A673 (cell line): ENCODE results near the gene TAF4. TPM values are rescaled to one million over a fixed set of nuclear protein-coding genes. Genes with fewer than 3 reads are reported as not detected.
"Not testable (repeated sequence)": the region's sequence is repeated elsewhere in the genome, so short reads cannot be mapped to it uniquely, and the experiment has no call there.

Experiments
- BruUV-seq: library from RNA; stranded (reverse); fragments of 400-500 nt; replicated peaks from 2 replicates; lab custom pipeline; 2021; lab: Mats Ljungman, UMichigan
- CTCF ChIA-PET: fragments of 300-600 bp; sonication (Branson Sonifier 250); formaldehyde crosslinking; loops from one replicate; lab custom pipeline; 2022; ENCODE audit warnings: antibody characterized with exemption; lab: Charles Lee
- POLR2A ChIA-PET: fragments of 300-600 bp; sonication (Branson Sonifier 250); formaldehyde crosslinking; loops from one replicate; lab custom pipeline; 2022; ENCODE audit warnings: antibody characterized with exemption; ENCODE audit not compliant: low non-redundant PET; lab: Charles Lee
- DNase-seq: peaks from one replicate; pipeline ENCODE4 v3.0.0-alpha.2; 2015; ENCODE audit warnings: low spot score
- H3K27ac ChIP-seq: fragments of 200-600 bp; sonication (generic); 2 replicates; pipeline ENCODE4 v1.5.1; 2016; ENCODE audit warnings: mixed run types, low read depth, mild to moderate bottlenecking, mixed read lengths, antibody characterized with exemption, low read length; ENCODE audit not compliant: poor library complexity, severe bottlenecking
- H3K27me3 ChIP-seq: fragments of 200-600 bp; sonication (generic); replicated peaks from 2 replicates; pipeline ENCODE4 v1.6.1; 2017; ENCODE audit warnings: mixed run types, low read depth, mild to moderate bottlenecking, mixed read lengths, antibody characterized with exemption, low read length; ENCODE audit not compliant: insufficient read depth, poor library complexity
- H3K36me3 ChIP-seq: fragments of 200-600 bp; sonication (generic); 2 replicates; pipeline ENCODE4 v1.6.1; 2016; ENCODE audit warnings: mixed run types, mild to moderate bottlenecking, mixed read lengths, antibody characterized with exemption, low read length; ENCODE audit not compliant: insufficient read depth, poor library complexity, severe bottlenecking
- H3K4me1 ChIP-seq: fragments of 200-600 bp; sonication (generic); 2 replicates; pipeline ENCODE4 v1.6.1; 2017; ENCODE audit warnings: mixed run types, mild to moderate bottlenecking, mixed read lengths, antibody characterized with exemption, low read length; ENCODE audit not compliant: insufficient read depth, poor library complexity, severe bottlenecking
- H3K4me3 ChIP-seq: fragments of 200-600 bp; sonication (generic); 2 replicates; pipeline ENCODE4 v1.5.1; 2016; ENCODE audit warnings: low read depth, mixed run types, mild to moderate bottlenecking, mixed read lengths, low read length; ENCODE audit not compliant: poor library complexity, severe bottlenecking
- H3K9me3 ChIP-seq: fragments of 200-600 bp; sonication (generic); 2 replicates; pipeline ENCODE4 v1.6.1; 2016; ENCODE audit warnings: mixed run types, low read depth, mild to moderate bottlenecking, mixed read lengths, antibody characterized with exemption, low read length; ENCODE audit not compliant: poor library complexity, severe bottlenecking
- EZH2 ChIP-seq: fragments of 200-600 bp; sonication (generic); IDR thresholded peaks from 2 replicates; pipeline ENCODE4 v1.6.1; 2017; ENCODE audit warnings: borderline replicate concordance, low read depth, mild to moderate bottlenecking, mixed read lengths, antibody characterized with exemption, low read length; ENCODE audit not compliant: poor library complexity, severe bottlenecking
- intact Hi-C: fragments of 100-400 bp; cut with micrococcal nuclease; formaldehyde crosslinking; loops from one replicate; pipeline ENCODE4 v1.10.0; 2022; ENCODE audit not compliant: unreplicated experiment
- total RNA-seq: library from RNA; stranded (reverse); gene quantifications from 2 replicates; pipeline ENCODE4 v1.2.3, GENCODE V29; 2021
- TF ChIP-seq, protein P1 (sequence below): fragments of 300-800, 200-600 bp; sonication (generic); conservative IDR thresholded peaks from 2 replicates; pipeline ENCODE4 v1.5.1; 2017; ENCODE audit warnings: low read depth, mild to moderate bottlenecking, antibody characterized with exemption, low read length, moderate library complexity, mixed read lengths

TAF4 gene
- total RNA-seq, 1 experiment from 2014 or later: 37.0 TPM

DNA sequence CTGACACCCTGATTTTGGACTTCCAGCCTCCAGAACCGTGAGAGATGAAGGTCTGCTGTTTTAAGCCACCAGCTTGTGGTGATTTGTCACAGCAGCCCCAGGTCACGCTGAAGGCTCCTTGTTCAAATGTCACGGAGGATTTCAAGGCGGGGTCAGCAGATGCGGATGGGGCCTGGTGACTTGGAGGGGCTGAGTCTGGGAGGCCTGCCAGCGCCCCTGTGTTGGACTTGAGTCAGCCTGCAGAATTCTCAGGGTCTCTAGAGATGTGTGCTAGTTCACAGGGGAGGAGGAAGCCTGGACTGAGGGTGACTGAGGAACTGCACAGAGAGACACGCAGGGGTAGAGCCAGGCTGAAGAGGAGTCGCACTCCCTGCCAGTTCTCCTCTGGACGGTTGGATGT is 19.5 kb upstream of the TAF4 start:
- BruUV-seq: no TSS peak
- Histone ChIP-seq H3K9me3 (no peaks in the 10 kb centered on the region), H3K27me3 (no peaks in the 10 kb centered on the region), H3K4me1 (no peaks in the 10 kb centered on the region), H3K4me3 (no peak overlapping the region), H3K36me3 (no peaks in the 10 kb centered on the region), H3K27ac (no peak overlapping the region)
- no peak for TF ChIP-seq EZH2
- TF ChIP-seq, protein P1, sequence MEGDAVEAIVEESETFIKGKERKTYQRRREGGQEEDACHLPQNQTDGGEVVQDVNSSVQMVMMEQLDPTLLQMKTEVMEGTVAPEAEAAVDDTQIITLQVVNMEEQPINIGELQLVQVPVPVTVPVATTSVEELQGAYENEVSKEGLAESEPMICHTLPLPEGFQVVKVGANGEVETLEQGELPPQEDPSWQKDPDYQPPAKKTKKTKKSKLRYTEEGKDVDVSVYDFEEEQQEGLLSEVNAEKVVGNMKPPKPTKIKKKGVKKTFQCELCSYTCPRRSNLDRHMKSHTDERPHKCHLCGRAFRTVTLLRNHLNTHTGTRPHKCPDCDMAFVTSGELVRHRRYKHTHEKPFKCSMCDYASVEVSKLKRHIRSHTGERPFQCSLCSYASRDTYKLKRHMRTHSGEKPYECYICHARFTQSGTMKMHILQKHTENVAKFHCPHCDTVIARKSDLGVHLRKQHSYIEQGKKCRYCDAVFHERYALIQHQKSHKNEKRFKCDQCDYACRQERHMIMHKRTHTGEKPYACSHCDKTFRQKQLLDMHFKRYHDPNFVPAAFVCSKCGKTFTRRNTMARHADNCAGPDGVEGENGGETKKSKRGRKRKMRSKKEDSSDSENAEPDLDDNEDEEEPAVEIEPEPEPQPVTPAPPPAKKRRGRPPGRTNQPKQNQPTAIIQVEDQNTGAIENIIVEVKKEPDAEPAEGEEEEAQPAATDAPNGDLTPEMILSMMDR: no peak
- intact Hi-C loops: no loop called here
- ChIA-PET POLR2A (no interaction called here), CTCF (no interaction called here)
- no peak for DNase-seq

DNA sequence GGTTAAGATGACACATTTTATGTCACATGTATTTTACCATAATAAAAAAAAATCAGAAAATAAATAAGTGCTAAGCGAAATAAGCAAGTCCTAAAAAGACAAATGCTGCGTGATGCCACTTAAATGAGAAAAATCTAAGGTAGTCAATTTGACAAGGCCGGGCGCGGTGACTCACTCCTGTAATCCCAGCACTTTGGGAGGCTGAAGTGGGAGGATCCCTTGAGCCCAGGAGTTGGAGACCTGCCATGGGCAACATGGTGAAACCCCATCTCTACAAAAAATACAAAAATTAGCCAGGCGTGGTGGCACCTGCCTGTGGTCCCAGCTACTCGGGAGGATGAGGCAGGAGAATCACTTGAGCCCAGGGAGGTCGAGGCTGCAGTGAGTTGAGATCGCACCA is 18.5 kb upstream of the TAF4 start:
- intact Hi-C loops, H3K36me3 ChIP-seq, H3K27me3 ChIP-seq, H3K9me3 ChIP-seq, CTCF ChIA-PET, DNase-seq, H3K4me3 ChIP-seq, BruUV-seq, H3K27ac ChIP-seq, H3K4me1 ChIP-seq: not testable (repeated sequence)
- POLR2A ChIA-PET: interaction anchor here (0.6 kb wide), 1 partner anchor 10 kb away, joined by 4 read pairs; no protein-coding TSS in a partner anchor

DNA sequence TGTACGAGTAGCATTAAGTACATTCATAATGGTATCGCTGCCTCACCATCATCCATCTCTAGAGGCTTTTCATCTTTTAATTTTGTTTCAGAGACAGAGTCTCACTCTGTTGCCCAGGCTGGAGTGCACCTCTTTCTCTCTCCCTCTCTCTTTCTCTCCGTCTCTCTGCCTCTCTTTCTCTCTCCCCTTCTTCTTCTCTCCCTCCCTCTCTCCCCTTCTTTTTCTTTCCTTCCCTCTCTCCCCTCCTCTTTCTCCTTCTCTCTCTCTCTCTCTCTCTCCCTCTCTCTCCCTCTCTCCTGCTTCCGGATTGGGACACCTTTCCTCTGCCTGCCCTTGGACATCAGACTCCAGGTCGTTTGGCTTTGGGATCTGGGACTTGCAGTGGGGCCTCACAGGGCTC is 17.6 kb upstream of the TAF4 start:
- no peaks in the 10 kb centered on the region for H3K27me3 ChIP-seq
- H3K9me3 ChIP-seq: peaks cover 6% of the 10 kb centered on the region
- ChIA-PET CTCF (no interaction called here), POLR2A (no interaction called here)
- DNase-seq: no peak
- no peak overlapping the region for H3K27ac ChIP-seq
- no peak overlapping the region for H3K4me3 ChIP-seq
- no peaks in the 10 kb centered on the region for H3K36me3 ChIP-seq
- TF ChIP-seq, protein P1: no peak
- no peak for TF ChIP-seq EZH2
- intact Hi-C loops: no loop called here
- H3K4me1 ChIP-seq: no peaks in the 10 kb centered on the region
- BruUV-seq: no TSS peak

DNA sequence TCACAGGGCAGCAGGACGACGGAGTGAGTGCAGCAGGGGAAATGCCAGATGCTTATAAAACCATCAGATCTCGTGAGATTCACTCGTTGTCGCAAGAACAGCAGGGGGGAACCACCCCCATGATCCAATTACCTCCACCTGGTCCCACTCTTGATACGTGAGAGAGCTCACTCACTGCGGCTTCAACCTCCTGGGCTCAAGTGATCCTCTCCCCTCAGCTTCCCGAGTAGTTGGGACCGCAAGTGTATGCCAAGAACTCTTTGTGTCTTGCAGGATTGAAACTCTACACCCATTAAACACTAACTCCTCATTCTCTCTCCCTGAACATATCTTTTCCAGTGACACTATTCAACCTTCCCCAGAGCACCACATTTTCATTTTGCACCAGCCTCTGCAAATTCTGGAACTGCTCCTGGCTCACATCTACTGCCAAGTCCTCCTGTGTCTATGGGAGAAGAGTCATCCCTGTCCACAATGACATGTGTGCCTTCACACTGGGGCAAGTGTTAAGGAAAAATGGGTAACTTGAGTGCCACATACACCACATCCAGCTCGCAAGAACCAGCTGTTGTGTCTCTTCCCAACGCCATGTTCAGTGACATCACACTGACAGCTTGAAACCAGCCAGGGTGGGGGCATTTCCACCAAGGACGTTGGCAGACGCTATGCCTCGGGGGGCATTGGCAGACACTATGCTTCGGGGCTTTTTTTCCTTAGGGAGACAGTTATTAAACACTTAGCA is 14.7 kb upstream of the TAF4 start:
- CTCF ChIA-PET: no interaction called here
- POLR2A ChIA-PET: no interaction called here
- no TSS peak for BruUV-seq

More for the DNA sequence above, 14.7 kb upstream of the TAF4 start:
- no peak for DNase-seq
- intact Hi-C loops: no loop called here
- TF ChIP-seq, protein P1: no peak
- TF ChIP-seq EZH2: no peak
- H3K4me1 ChIP-seq: no peaks in the 10 kb centered on the region
- H3K27ac ChIP-seq: no peak overlapping the region
- H3K4me3 ChIP-seq: no peak overlapping the region
- no peaks in the 10 kb centered on the region for H3K27me3 ChIP-seq
- H3K36me3 ChIP-seq: no peaks in the 10 kb centered on the region
- peaks cover 15% of the 10 kb centered on the region for H3K9me3 ChIP-seq
